SW 1271 (cell line): ENCODE measurements around the gene AMZ1.
"Not testable (repeated sequence)": the region's sequence is repeated elsewhere in the genome, so short reads cannot be mapped to it uniquely, and the experiment has no call there.

Experiments used
- DNase-seq, 2 experiments: peaks; one replicate each; lab custom pipeline; 2025; lab: John Stamatoyannopoulos, UW

The AMZ1 gene

DNA sequence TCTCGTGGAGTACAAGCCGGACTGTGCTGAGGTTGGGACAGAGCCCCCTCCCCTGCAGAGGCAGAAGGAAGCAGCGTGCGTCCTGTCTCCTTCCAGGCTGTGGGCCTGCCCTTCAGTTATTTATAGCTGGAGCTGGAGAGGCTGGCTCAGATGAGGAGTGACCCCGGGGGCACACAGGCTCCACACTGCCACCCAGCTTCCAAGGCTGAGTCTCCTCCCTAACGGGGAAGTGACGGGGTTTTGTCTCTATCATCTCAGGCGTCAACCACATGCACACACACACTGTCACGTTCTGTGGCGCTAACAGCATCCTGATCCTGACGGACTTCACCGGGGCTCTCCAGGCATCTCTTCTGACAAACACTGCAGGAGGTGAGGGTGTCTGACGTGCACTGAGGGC lies 25.4 kb downstream of the AMZ1 start:
- no peak for DNase-seq

DNA sequence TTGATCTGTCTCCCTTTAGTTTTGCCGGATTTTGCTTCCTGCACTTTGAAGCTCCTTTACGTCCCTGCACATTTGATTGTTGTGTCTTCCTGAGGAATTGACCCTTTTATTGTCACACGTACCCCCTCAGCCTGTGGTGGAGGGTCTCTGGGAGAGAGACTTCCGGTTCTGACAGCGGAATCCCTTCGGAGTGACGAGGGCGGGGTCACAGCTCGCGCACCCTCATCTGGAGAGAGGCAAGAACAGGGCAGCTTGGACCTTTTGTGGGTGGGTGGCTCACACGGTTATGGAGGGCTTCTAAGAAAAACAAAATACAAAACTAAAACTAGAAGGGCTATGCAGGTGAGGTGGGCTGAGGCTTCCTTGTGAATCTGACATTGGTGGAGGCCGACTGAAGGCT lies 26.0 kb downstream of the AMZ1 start:
- DNase-seq: no peak

DNA sequence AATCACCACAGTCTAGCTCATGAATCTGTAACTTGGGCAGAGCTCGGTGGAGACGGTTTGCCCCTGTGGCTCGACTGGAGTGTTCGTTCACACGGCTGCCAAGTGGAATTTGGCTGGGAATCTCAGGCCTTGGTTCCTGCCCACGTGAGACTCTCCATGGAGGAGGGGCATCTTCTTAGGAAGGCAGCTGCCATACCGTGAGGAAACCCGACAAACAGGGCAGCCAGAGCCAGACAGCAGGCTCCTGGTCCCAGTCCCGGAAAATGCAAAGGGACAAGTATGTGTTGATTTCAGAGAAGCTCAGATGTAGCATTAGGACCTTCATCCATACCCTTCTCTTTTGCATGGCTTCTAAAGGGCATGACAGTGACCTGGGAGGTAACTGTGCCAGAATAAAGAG lies 26.6 kb downstream of the AMZ1 start:
- DNase-seq: no peak

DNA sequence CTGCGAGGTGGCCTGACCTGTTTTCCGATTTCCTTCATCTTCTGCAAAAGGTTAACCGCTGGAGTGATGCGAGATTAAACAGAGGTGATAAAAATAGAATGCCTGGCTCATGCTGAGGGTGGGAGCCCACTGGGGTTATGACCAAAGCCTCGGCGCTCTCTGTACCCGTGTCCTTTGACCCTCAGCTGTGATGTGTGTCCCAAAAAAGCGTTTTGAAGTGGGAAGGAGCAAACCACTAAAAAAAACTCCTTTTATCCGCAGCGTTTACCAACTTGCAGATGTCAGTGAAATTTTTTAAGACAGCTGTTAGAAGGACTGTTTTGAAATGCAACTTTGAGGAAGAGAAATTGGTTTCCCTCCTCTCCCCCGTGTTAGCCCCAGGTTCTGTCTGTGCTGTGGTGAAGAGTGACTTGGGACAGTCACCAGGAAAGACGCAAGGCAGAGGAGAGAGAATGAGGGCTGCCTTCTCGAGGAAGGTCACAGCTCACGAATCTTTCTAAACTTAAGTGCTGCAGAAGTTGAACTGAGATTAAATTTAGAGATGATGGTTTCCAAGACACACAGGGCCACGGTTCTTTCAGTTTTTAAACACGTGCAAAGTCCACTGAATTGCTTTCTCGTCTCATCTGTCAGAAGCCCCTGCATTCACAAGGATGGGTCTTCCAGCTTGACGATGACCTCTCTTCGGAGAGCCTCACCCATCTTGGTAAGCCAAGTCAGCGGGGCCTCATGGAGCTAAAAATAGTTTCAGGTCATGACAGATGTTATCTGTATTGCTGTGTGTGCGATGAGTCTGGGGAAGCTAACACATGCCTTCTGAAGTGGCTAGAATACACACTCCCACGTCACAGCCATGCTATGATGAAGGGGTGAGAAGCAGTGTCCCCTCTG lies 27.6 kb downstream of the AMZ1 start:
- DNase-seq: no peak

DNA sequence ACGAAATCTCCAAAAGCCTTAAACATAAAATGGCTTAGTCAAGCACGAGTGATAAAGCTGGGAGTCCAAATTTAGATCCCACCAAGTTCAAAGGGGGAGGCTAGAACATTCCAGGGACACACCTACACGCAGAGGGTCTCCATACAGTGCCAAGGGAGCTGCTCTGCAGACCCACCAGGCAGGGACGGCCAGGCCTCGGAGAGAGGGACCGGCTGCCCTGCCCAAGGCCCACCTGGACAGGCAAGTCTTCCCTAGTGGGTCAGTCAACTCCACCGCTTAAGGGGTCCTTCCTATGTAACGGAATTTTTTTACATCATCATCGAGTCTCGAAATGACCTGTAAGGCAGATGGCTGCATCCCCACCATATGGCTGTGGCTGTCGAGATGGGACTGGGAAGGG lies 28.5 kb downstream of the AMZ1 start:
- DNase-seq: no peak

DNA sequence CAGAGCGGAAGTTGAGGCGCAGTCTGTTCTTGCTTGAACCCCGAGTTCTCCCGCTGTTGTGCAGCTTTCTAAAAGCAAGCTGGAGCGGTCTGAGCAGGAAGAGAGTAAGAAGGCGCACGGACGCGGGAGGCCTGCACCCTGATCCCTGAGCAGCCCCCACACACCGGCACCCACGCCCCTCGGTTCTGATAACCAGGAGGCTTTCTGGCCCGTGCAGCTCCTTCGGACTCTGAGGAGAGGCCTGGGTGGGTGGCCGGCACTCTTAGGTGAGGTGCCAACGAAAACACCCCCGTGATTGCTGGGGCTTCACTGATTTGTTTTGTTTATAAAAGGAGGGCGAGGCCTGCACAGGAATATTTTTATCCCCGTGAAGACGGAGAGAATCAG lies 28.9 kb downstream of the AMZ1 start:
- DNase-seq: no peak

- DNase-seq: no peak
These were observed 29.6 kb downstream of the AMZ1 start for GRCh38 chr7:2717293-2718261.

DNA sequence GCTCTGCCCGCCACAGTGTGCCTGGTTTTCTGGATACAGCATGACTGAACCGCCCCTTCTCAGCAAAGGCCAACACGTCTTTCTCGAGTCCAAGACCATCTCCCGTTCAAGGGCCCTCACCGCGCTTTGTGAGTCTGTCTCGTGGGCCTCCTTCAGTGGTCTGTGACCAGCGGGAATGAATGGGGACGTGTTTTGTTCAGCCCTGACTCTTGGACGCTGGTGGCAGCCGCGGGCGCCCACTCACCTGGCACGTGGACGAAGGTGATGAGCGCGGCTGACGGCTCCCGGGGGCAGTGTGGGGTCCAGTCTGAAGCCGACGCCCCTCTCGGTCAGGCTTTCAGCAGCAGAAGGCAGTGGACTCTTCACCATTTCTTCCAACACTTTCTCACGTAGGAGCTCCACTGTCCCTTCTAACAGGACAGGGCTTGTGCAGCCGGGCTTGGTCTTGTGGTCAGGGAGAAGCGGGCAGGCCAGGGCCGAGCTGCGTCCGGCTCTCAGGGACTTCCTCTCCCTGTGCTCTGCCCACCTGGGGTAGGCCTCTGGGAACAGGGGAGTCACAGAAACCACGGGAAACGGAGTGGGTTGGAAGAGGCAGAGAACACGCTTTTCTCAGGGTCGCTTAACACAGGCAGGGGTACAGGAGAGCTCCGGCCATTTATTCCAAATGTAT lies 30.4 kb downstream of the AMZ1 start:
- DNase-seq: no peak

- DNase-seq: no peak
These were observed 31.0 kb downstream of the AMZ1 start for GRCh38 chr7:2719007-2719406.

DNA sequence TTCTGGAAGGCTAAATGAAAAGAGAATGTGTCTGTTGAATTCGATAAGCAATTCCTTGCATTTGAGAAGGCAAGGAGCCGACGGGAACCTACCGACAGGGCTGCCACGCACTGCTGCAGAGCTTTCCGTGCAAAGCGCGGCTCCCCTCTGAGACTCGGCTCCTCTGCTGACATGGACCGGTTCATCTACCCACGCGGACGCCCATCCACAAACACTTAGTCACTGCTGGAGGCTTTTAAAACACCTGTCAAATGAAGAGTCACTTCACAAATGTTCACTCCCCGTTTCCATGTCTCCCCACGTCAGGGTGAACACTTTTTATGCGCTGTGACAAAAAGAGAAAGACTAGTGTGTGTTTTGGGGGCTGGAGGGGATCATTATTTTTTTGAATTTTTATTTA lies 32.0 kb downstream of the AMZ1 start:
- no peak for DNase-seq

DNA sequence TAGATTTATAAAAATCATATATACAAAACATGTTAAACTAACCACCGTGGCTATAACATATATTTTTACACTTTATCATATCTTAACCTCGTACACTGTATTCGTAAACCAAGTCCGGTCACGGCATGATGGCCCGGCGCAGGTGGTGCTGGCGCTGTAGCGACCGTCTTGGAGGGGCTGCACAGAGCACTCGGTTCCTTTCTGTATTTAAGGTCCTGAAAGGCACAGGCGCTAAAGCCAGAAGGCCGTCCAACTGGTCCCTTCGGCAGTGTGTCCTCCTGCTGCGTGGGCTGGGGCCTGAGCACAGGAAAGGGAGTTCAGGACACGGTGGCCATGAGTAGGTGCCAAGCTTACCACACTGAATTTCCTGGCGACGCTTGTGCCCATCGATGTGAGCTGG lies 33.8 kb downstream of the AMZ1 start:
- no peak for DNase-seq

DNA sequence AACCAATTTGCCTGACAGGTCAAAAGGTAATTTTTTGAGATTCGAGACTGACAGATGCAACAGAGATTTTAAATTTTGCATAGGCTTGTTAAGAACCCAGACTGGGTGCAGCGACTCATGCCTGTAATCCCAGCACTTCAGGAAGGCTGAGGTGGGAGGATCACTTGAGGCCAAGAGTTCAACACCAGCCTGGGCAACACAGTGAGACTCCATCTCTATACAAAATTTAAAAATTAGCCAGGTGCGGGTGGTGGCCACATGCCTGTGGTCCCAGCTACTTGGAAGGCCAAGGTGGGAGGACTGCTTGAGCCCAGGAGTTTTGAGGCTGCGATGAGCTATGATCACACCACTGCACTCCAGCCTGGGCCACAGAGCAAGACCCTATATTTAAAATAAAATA lies 34.6 kb downstream of the AMZ1 start:
- no peak for DNase-seq

GRCh38 chr7:2723138-2723850 lies 35.3 kb downstream of the AMZ1 start:
- DNase-seq: no peak

DNA sequence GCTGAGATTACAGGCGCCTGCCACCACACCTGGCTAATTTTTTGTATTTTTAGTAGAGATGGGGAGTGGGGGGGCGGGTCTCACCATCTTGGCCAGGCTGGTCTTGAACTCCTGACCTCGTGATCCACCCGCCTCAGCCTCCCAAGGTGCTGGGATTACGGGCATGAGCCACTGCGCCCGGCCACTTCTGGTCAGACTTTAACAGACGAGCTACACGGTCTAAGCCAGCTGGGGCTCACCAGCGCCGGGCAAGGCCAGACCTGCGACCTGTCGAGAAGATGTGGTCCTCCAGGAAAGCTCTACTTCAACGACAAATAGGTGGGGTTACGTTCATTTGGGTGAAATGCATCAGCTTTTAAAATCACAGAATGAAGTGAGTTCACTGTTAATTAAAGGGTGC lies 36.0 kb downstream of the AMZ1 start:
- DNase-seq: not testable (repeated sequence)

- no peak for DNase-seq
These were observed 36.6 kb downstream of the AMZ1 start for GRCh38 chr7:2724453-2725177.

DNA sequence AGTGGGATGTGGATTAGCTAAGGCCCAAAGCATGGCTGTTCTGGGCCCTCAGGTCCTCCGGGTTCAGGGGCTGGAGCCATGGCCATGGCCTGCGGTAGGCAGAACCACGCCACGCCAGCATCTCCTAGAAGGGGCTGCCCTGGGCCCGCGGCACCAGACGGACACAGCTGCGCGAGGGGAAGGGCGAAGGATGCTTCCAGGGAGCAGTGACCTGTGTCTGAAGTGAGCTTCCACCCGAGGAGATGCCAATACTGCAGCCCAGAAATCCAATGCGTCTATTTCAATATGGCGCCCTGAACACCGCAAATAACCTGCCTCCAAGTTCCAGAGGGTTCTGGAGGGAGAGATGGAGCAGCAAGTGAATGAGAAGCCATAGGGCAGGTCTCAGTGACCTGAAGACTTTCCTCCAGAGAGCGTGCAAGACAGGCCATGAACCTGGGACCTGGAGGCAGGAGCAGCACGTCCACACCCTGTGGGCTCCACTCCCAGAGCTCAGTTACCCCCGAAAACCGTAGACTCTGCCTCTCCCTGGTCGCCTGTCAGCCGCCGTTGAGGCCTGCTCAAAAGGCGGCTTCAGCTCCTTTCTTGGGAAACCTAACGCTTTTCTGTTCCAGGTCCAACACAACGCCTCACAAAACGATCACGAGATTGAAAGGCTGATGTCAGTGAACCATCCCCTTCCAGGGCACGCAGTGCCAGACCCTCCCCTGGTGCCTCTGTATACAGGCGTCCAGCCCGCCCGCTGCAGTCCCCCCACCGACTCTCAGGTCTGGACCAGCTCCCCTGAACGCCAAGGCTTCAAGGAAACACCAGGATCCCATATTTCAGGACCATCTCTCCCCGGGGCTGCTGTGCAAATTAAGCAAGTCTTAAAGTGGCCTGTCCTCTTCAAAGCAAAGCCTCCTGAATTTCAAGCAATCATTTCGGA lies 37.4 kb downstream of the AMZ1 start:
- DNase-seq: no peak

DNA sequence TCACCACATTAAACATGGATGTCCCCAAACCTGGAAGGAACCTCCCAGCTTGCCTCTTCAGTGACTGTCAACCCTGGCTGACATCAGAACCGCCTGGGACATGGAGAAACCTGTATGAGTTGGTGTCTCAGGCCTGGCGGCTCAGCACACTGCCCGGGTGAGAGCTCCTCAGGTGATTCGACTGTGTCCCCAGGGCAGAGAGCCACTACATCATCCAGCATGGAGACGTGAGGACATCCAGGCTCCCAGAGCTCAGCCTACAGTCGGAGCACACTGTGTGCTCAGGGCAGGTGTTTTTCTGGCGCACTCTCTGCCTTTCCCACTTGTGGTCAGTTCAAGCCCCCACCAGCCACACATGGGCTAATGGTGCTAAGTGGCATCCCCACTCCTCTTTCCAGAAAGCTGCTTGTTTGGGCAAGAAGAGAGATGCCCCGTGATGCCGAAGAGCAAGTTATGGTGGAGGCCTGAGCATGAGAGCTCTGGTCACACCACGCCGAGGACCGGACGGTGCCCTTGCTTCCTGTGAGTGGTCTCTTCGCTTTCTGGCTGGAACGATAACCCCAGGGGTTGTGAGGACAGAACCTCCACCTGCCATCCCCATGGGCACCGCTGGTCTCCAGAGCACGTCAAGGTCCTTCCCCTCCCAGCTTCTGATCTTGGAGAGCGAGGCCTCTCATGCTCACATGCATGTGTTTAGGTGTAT lies 38.5 kb downstream of the AMZ1 start:
- DNase-seq: no peak

DNA sequence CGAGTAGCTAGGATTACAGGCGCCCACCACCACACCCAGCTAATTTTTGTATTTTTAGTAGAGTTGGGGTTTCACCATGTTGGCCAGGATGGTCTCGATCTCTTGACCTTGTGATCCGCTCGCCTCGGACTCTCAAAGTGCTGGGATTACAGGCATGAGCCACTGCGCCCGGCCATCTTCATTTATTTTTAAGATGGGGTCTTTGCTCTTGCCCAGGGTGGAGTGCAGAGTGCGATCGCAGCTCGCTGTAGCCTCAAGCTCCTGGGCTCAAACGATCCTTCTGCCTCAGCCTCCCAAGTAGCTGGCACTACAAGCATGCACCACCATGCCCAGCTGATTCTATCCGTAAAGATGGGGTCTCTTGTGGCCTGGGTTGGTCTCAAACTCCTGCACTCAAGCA lies 39.2 kb downstream of the AMZ1 start:
- not testable (repeated sequence) for DNase-seq

DNA sequence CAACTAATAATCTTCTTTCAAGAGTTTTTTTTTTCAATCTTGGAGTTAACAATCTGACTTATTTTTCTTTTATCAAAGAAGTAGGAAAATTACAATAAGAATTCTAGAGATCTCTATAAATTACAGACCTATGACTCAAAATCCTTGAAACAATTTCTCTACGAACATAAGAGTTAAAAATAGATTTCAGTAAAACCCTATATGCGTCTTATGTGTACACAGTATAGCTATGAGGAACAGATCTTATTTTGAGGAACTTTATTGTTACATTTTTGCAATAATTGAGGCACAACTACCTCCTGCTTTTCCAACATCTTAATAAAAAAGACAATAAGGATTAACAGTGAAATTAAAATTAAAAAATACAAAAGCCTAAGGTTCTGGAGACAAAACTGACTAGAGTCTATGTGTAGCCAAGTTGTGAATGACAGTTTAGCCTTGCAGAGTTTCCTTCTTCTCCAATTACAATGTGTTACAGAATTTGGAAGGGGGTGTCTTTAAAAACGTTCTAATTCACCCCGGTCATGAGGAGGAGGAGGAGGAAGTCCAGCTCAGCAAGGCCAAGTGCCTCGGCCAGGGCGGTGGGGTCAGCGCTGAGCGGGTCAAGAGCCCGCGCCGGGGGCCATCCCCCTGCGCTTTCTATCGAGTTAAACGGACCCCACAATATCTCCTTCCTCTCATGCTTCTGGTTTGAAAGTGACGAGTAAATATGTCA lies 40.5 kb downstream of the AMZ1 start:
- no peak for DNase-seq
